Endothelial cell of umbilical vein (primary cell): Measurements from ENCODE around the gene ZNF205. TPM values are rescaled to one million over a fixed set of nuclear protein-coding genes. Genes with fewer than 3 reads are reported as not detected.

Source experiments
- BruUV-seq: library from RNA; stranded (reverse); fragments of 400-500 nt; replicated peaks from 2 replicates; lab custom pipeline; 2021; lab: Mats Ljungman, UMichigan
- CTCF ChIA-PET: fragments of 300-600, 350-600 bp; sonication (Branson Sonifier 250); formaldehyde crosslinking; loops from one replicate; lab custom pipeline; 2021; ENCODE audit warnings: antibody characterized with exemption, inconsistent platforms; lab: Charles Lee
- POLR2A ChIA-PET: fragments of 300-600, 350-600 bp; sonication (Branson Sonifier 250); formaldehyde crosslinking; loops from one replicate; lab custom pipeline; 2021; ENCODE audit warnings: antibody characterized with exemption, inconsistent platforms; lab: Charles Lee
- DNase-seq: peaks from one replicate; pipeline ENCODE4 v3.0.0-alpha.2; 2011; ENCODE audit warnings: low read depth, low spot score
- FAIRE-seq: peaks from 2 replicates; lab custom pipeline; 2011; peaks lifted over from hg19 to GRCh38; lab: Jason Lieb, UNC
- H2AFZ ChIP-seq: 2 replicates; pipeline ENCODE4 v1.6.0; 2012; ENCODE audit warnings: low read depth, low read length, control low read depth, inconsistent platforms
- H3K27ac ChIP-seq: 2 replicates; pipeline ENCODE4 v1.5.1; 2011; ENCODE audit warnings: low read depth, mild to moderate bottlenecking, control low read depth, low read length, moderate library complexity; ENCODE audit not compliant: insufficient read depth
- H3K27me3 ChIP-seq, 2 experiments: 2 replicates each; pipeline versions ENCODE4 v1.6.0 to v1.6.1; 2011; ENCODE audit warnings: low read length in 2 of 2, mixed read lengths in 1 of 2; ENCODE audit not compliant: control insufficient read depth in 2 of 2, insufficient read depth in 2 of 2
- H3K36me3 ChIP-seq, 2 experiments: 2 replicates in 1 of 2; 3 replicates in 1 of 2; pipeline ENCODE4 v1.5.1; 2011; ENCODE audit warnings: low read length in 2 of 2, mild to moderate bottlenecking in 1 of 2, moderate library complexity in 1 of 2; ENCODE audit not compliant: control insufficient read depth in 2 of 2, insufficient read depth in 2 of 2; ENCODE audit errors: extremely low read depth in 1 of 2
- H3K4me1 ChIP-seq: 3 replicates; pipeline ENCODE4 v1.5.1; 2011; ENCODE audit warnings: mild to moderate bottlenecking, low read length; ENCODE audit not compliant: control insufficient read depth, insufficient read depth; ENCODE audit errors: extremely low read depth
- H3K4me2 ChIP-seq: 2 replicates; pipeline ENCODE4 v1.6.1; 2011; ENCODE audit warnings: low read length, control low read depth, mixed read lengths; ENCODE audit not compliant: insufficient read depth
- H3K4me3 ChIP-seq, 3 experiments: fragments of 200-600 bp in 1 of 3; sonication (generic), shearing (Covaris generic) in 1 of 3; replicated peaks in 1 of 3; 2 replicates each; pipeline ENCODE4 v1.5.1; 2011 to 2016; ENCODE audit warnings: control low read depth in 3 of 3, low read length in 3 of 3, mild to moderate bottlenecking in 2 of 3, inconsistent platforms in 1 of 3, low read depth in 1 of 3, moderate library complexity in 1 of 3; ENCODE audit not compliant: insufficient read depth in 1 of 3
- H3K79me2 ChIP-seq: 2 replicates; pipeline ENCODE4 v1.6.0; 2012; ENCODE audit warnings: low read length, inconsistent platforms; ENCODE audit not compliant: control insufficient read depth, insufficient read depth
- H3K9ac ChIP-seq: replicated peaks from 2 replicates; pipeline ENCODE3; 2011; ENCODE audit warnings: low read length, control low read depth; ENCODE audit not compliant: insufficient read depth; ENCODE audit errors: extremely low read depth
- H3K9me1 ChIP-seq: replicated peaks from 3 replicates; pipeline ENCODE4 v1.6.0; 2011; ENCODE audit warnings: mild to moderate bottlenecking, low read length; ENCODE audit not compliant: control insufficient read depth, insufficient read depth; ENCODE audit errors: extremely low read depth
- H3K9me3 ChIP-seq: replicated peaks from 2 replicates; pipeline ENCODE4 v1.5.1; 2012; ENCODE audit warnings: low read length, inconsistent platforms; ENCODE audit not compliant: control insufficient read depth, insufficient read depth
- H4K20me1 ChIP-seq: replicated peaks from 2 replicates; pipeline ENCODE3; 2011; ENCODE audit warnings: mild to moderate bottlenecking, low read length; ENCODE audit not compliant: control insufficient read depth, insufficient read depth; ENCODE audit errors: extremely low read depth
- CTCF ChIP-seq, 2 donors: IDR thresholded peaks; 1 replicate in 1 of 2; 2 replicates in 1 of 2; pipeline ENCODE4 v1.5.1; 2011; ENCODE audit warnings: low read length in 2 of 2, mild to moderate bottlenecking in 2 of 2, moderate library complexity in 2 of 2, control low read depth in 1 of 2, inconsistent platforms in 1 of 2, low read depth in 1 of 2; ENCODE audit not compliant: insufficient read depth in 1 of 2; ENCODE audit errors: extremely low read depth in 1 of 2
- EZH2 ChIP-seq: IDR thresholded peaks from 2 replicates; pipeline ENCODE4 v1.6.1; 2012; ENCODE audit warnings: borderline replicate concordance, low read depth, mild to moderate bottlenecking, moderate library complexity, low read length, inconsistent platforms; ENCODE audit not compliant: severe bottlenecking
- GATA2 ChIP-seq: IDR thresholded peaks from 2 replicates; pipeline ENCODE4 v1.7.0; 2011; ENCODE audit warnings: low read depth, mild to moderate bottlenecking, moderate library complexity, mixed read lengths, low read length; ENCODE audit not compliant: insufficient read length, insufficient read depth
- JUN ChIP-seq: IDR thresholded peaks from 2 replicates; pipeline ENCODE4 v1.6.1; 2011; ENCODE audit warnings: borderline replicate concordance, low read depth; ENCODE audit not compliant: insufficient read length, insufficient read depth
- MYC ChIP-seq: IDR thresholded peaks from one replicate; pipeline ENCODE4 v1.6.1; 2011; ENCODE audit warnings: mild to moderate bottlenecking, low read depth, low read length
- POLR2A ChIP-seq: IDR thresholded peaks from 2 replicates; pipeline ENCODE4 v1.6.1; 2012; ENCODE audit warnings: low read depth, mild to moderate bottlenecking, control low read depth, low read length
- POLR2AphosphoS5 ChIP-seq: IDR thresholded peaks from 2 replicates; pipeline ENCODE4 v1.6.1; 2012; ENCODE audit warnings: low read depth, mild to moderate bottlenecking, control low read depth, low read length, moderate library complexity; ENCODE audit not compliant: insufficient read depth
- dilution Hi-C: fragments of 300-500 bp; cut with MboI; formaldehyde crosslinking; loops from one replicate; pipeline ENCODE4 v1.15.0; 2019; ENCODE audit warnings: low sequenced_read_pairs; ENCODE audit not compliant: extremely low pct_ligation_motif_present
- intact Hi-C: fragments of 100-400 bp; cut with micrococcal nuclease; formaldehyde crosslinking; loops from one replicate; pipeline ENCODE4 v1.10.0; 2022
- polyA plus RNA-seq, 4 experiments: library from polyadenylated mRNA; depleted of rRNA in 3 of 4; stranded (reverse) in 3 of 4; unstranded in 1 of 4; fragments of >200 nt; gene quantifications; 2 replicates each; pipeline versions ENCODE4 v1.2.1 to v1.2.3, GENCODE V29; 2011 to 2012; ENCODE audit warnings: missing spikeins in 1 of 4
- total RNA-seq: library from RNA; stranded (reverse); gene quantifications from 2 replicates; pipeline ENCODE4 v1.2.3, GENCODE V29; 2021

The ZNF205 gene
- total and polyA plus RNA-seq, 2 donors (not counting 3 experiments of a cell fraction or from before 2014, with no cell fraction given): 18.5 to 19.0 TPM

GRCh38 chr16:3142770-3143169, 30.4 kb downstream of the ZNF205 start:
- POLR2A ChIA-PET: no interaction called here
- H2AFZ ChIP-seq: no peak overlapping the region
- FAIRE-seq: no peak
- no peak overlapping the region for H3K27ac ChIP-seq
- H3K36me3 ChIP-seq: peaks cover 0 to 8% of the 10 kb centered on the region in 2 experiments
- H3K9ac ChIP-seq: no peak overlapping the region
- H3K27me3 ChIP-seq: no peaks in the 10 kb centered on the region
- no peak overlapping the region for H3K4me2 ChIP-seq
- DNase-seq: no peak
- CTCF ChIA-PET: interaction anchor here (8.7 kb wide), 1 partner anchor 14 kb away, joined by 54 read pairs; no protein-coding TSS in a partner anchor
- no peak for TF ChIP-seq JUN
- TF ChIP-seq POLR2A: no peak
- no peak for TF ChIP-seq MYC
- TF ChIP-seq EZH2: no peak
- TF ChIP-seq GATA2: no peak
- no peaks in the 10 kb centered on the region for H3K79me2 ChIP-seq
- dilution Hi-C loops (no loop called here), intact Hi-C loops (no loop called here)
- no TSS peak for BruUV-seq
- no peaks in the 10 kb centered on the region for H3K9me1 ChIP-seq
- no peaks in the 10 kb centered on the region for H3K9me3 ChIP-seq
- no peaks in the 10 kb centered on the region for H4K20me1 ChIP-seq
- no peak overlapping the region for H3K4me3 ChIP-seq
- H3K4me1 ChIP-seq: no peaks in the 10 kb centered on the region

DNA sequence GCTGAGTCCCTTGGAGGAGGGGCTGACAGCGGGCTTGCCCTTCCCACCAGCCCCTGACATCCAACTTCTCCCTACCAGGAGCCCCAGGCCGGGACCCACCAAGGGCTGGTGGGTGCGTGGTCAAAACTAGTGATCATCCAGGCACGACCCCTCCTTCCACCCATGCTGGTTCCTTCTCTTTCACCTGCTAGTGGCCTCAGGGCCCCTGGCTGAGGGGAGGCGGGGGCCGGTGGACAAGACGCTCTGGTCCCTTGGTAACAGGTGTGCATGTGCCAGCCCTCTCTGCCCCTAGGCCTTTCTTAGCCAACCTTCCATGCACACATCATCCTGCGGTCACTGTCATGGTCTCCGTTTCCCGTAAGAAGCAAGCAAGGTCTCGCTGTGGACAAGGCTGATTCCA, 30.8 kb downstream of the ZNF205 start:
- Histone ChIP-seq H3K4me3 (no peak overlapping the region), H2AFZ (no peak overlapping the region), H4K20me1 (no peaks in the 10 kb centered on the region), H3K36me3 (peaks cover 0 to 8% of the 10 kb centered on the region in 2 experiments), H3K9me3 (no peaks in the 10 kb centered on the region), H3K9me1 (no peaks in the 10 kb centered on the region), H3K4me1 (no peaks in the 10 kb centered on the region), H3K9ac (no peak overlapping the region), H3K27me3 (no peaks in the 10 kb centered on the region), H3K27ac (no peak overlapping the region), H3K79me2 (no peaks in the 10 kb centered on the region), H3K4me2 (no peak overlapping the region)
- ChIA-PET CTCF (interaction anchor here (1.2 to 8.7 kb wide), 2 partner anchors 14 to 112 kb away, joined by 3 to 54 read pairs; no protein-coding TSS in a partner anchor), POLR2A (interaction anchor here (1.6 kb wide), 1 partner anchor 8 kb away, joined by 5 read pairs; the partner anchor contains the start of gene ZNF213)
- intact Hi-C loops (no loop called here), dilution Hi-C loops (no loop called here)
- BruUV-seq: no TSS peak
- TF ChIP-seq POLR2AphosphoS5 (no peak), EZH2 (no peak), CTCF (IDR thresholded peaks at IDR 0.05; ENCODE audit: extremely low read depth in 1 of 2, insufficient read depth in 1 of 2, low read depth in 1 of 2, low read length in 2 of 2) (no peak), GATA2 (no peak)
- no peak for DNase-seq
- no peak for FAIRE-seq
